Heart right ventricle (tissue), 16 donors: ENCODE data around the gene FRY. TPM values are rescaled to one million over a fixed set of nuclear protein-coding genes. Genes with fewer than 3 reads are reported as not detected.
A peak's percentile ranks its signal among the peaks of the same experiment; 100 is the strongest.

Experiments used
- ATAC-seq, 8 donors: fragments of 200-7000 bp; cut with Tn5 transposase; one replicate each; pipeline ENCODE4 v1.9.1; 2020; ENCODE audit warnings: mild to moderate bottlenecking in 8 of 8, moderate library complexity in 8 of 8, moderate number of reproducible peaks in 1 of 8
- DNase-seq, 2 donors: peaks; one replicate each; pipeline ENCODE4 v3.0.0-alpha.2; 2020
- H3K27ac ChIP-seq, 10 donors: fragments of 200-600 bp; sonication (generic) in 2 of 10; one replicate each; pipeline versions ENCODE4 v1.5.0 to v1.8.0; 2020 to 2022; ENCODE audit warnings: mild to moderate bottlenecking in 3 of 10
- H3K27me3 ChIP-seq, 7 donors: fragments of 200-600 bp; one replicate each; pipeline ENCODE4 v1.8.0; 2021 to 2022; ENCODE audit warnings: mild to moderate bottlenecking in 2 of 7
- H3K36me3 ChIP-seq, 9 donors: fragments of 200-600 bp; sonication (generic) in 1 of 9; one replicate each; pipeline versions ENCODE4 v1.5.0 to v1.8.0; 2020 to 2022; ENCODE audit warnings: mild to moderate bottlenecking in 2 of 9
- H3K4me1 ChIP-seq, 9 donors: fragments of 200-600 bp; sonication (generic) in 1 of 9; one replicate each; pipeline versions ENCODE4 v1.5.0 to v1.8.0; 2020 to 2022; ENCODE audit warnings: mild to moderate bottlenecking in 4 of 9
- H3K4me3 ChIP-seq, 10 donors: fragments of 200-600 bp; sonication (generic) in 2 of 10; one replicate each; pipeline versions ENCODE4 v1.5.0 to v1.8.0; 2020 to 2022; ENCODE audit warnings: mild to moderate bottlenecking in 7 of 10, moderate library complexity in 2 of 10
- H3K9me3 ChIP-seq, 11 donors: fragments of 200-600 bp in 10 of 11; sonication (generic) in 2 of 11; one replicate each; pipeline versions ENCODE4 v1.5.0 to v1.8.0; 2013 to 2022; ENCODE audit warnings: mild to moderate bottlenecking in 2 of 11, control low read depth in 1 of 11, moderate library complexity in 1 of 11
- CTCF ChIP-seq, 9 donors: fragments of 200-600 bp; sonication (generic) in 2 of 9; IDR thresholded peaks; one replicate each; pipeline versions ENCODE4 v1.5.0 to v1.8.0; 2021 to 2022; ENCODE audit warnings: antibody characterized with exemption in 9 of 9, mild to moderate bottlenecking in 5 of 9, moderate library complexity in 1 of 9
- WGBS, 2 donors: extraction: QIAGEN DNeasy Blood & Tissue Kit; methylation state at CpG; one replicate each; pipeline ENCODE4 v1.1.7; 2013; ENCODE audit warnings: inconsistent platforms in 1 of 2; 5-methylcytosine and 5-hydroxymethylcytosine counted together
- intact Hi-C, 10 donors: fragments of 100-400 bp; cut with DNase I; formaldehyde crosslinking; loops; one replicate each; pipeline versions ENCODE4 v1.11.1 to v1.14.2; 2022
- polyA plus RNA-seq, 2 donors: library from polyadenylated mRNA; stranded (reverse); fragments of 200-250 nt; gene quantifications; one replicate each; pipeline ENCODE4 v1.2.3, GENCODE V29; 2013
- total RNA-seq, 10 donors: library from RNA; stranded (reverse); fragmentation: NEBNext Ultra II Directional in 3 of 10; extraction: Animal tissue kit (Norgen Biotek cat#: 25700) in 3 of 10; gene quantifications; one replicate each; pipeline versions ENCODE4 v1.2.1 to v1.2.4, GENCODE V29; 2021 to 2023
- donor health status: Arrhythmogenic right ventricular cardiomyopathy.
- donor health status: ischemic (EF 13 %, LVEDD 7.1; RV severe dilation, severe dysfunction).
- donor health status: healthy with polysubstance abuse.
- donor health status: DM: no; HTN: yes; CAD: no.
- donor health status: DM: no; HTN: no; CAD: no.
- donor health status: ischemic (EF 25% LVEDD 6.9; RV normal size, moderate dysfunction).
- donor health status: ischemic (EF 25% LVEDD 5.7; RV mildly dilated, moderate dysfunction).
- donor health status: healthy.
- donor health status: DM: yes; HTN: yes; CAD: no.
- donor health status: Ischemic cardiomyopathy.
- donor health status: ischemic (EF 35%, LVEDD 5.7; RV mildly dilated, moderate dysfunction).
- donor health status: nonischemic (EF 11% LVEDD 7.7; RV severe dilation, severe dysfunction).
- donor health status: DM: yes; HTN: yes; CAD: no.
- donor health status: PGD.
- donor health status: ischemic (EF 29% LVEDD 5.4; RV normal size, mild dysfunction).
- donor health status: nonischemic (EF 23%, LVEDD 6.1; RV moderate dilation, normal function).

Gene FRY
- total and polyA plus RNA-seq, 12 donors: 24.9 to 268 (median 207) TPM

DNA sequence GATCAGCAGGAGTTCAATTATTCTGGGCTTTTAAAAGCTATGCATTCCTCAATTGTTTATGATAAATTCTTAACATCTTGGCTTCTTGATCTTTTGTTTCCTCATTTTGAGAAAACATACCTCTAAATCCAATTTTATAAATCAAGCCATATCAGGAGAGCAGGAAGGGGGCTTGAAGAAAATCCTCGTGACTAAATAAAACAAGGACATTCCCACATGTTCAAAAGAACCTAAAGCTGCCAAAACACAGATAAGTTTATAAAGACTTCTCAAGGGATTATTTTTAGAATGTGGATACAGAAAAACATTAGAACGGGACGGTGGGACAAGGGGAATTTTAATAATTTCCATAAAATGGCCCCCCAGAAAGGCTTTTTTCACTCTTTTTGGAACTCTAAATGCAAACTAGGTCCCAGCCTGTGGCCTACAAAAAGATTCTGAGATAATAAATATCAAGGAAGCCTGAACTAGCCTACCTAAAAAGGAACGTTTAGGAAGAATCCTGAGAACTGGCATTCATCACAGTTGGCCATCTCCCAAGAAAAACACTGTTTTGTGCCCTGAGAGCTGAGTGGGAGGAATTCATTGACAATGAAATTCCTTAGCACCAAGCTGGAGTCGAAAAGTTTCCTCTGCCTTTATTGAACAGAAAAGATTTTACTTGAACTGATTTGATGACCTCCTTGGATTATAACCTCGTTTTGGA lies 253.5 kb downstream of the FRY start:
- Histone ChIP-seq H3K4me3 (no peak overlapping the region), H3K4me1 (peaks cover 5 to 45% (median 24%) of the 10 kb centered on the region in 9 donors), H3K36me3 (peaks cover 0 to 72% (median 20%) of the 10 kb centered on the region in 9 donors), H3K9me3 (no peaks in the 10 kb centered on the region), H3K27me3 (no peaks in the 10 kb centered on the region), H3K27ac (peak overlapping the region in 9 of 10 donors; percentile 52 to 84 (median 71))
- ATAC-seq: peak in 7 of 8 donors; percentile 56 to 81 (median 79)
- 9 to 10% methylated on average over 6 of the region's 6 CpGs for WGBS, 2 donors
- DNase-seq: peak in 1 of 2 donors; percentile 79
- intact Hi-C loops: loop anchor here in 3 of 10 donors (5.0 kb wide), 2 partner anchors 33 to 38 kb away; no protein-coding TSS in a partner anchor
- no peak for TF ChIP-seq CTCF (IDR thresholded peaks at IDR 0.05)

GRCh38 chr13:32285633-32285965 lies 254.0 kb downstream of the FRY start:
- no peak for DNase-seq
- WGBS, 2 donors: 34 to 44% methylated on average over 4 of the region's 4 CpGs
- H3K27me3 ChIP-seq: no peaks in the 10 kb centered on the region
- intact Hi-C loops: loop anchor here in 3 of 10 donors (5.0 kb wide), 2 partner anchors 33 to 38 kb away; no protein-coding TSS in a partner anchor
- H3K27ac ChIP-seq: peak overlapping the region in 9 of 10 donors; percentile 40 to 84 (median 71)
- H3K4me1 ChIP-seq: peaks cover 5 to 45% (median 24%) of the 10 kb centered on the region in 9 donors
- ATAC-seq: no peak
- H3K36me3 ChIP-seq: peaks cover 0 to 72% (median 21%) of the 10 kb centered on the region in 9 donors
- H3K4me3 ChIP-seq: no peak overlapping the region
- no peak for TF ChIP-seq CTCF (IDR thresholded peaks at IDR 0.05)
- H3K9me3 ChIP-seq: no peaks in the 10 kb centered on the region

DNA sequence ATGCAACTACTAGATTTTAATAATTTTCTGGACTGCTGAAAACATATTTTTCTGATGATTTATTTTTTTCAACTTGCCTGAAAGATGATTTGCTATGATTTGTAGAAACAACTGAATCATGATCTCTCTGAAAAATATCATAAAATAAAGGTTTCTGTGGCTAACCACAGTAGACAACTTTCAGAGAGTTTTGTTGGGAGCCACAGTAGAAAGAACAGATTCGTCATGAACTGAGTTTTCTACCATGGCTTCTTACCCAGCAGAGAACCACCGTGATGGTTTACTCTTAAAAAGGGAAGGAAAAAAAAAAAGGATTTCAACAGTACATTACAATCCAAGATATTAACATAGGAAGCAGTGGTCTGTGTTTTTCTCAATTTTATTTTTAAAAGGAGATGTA lies 265.6 kb downstream of the FRY start:
- Histone ChIP-seq H3K27ac (no peak overlapping the region), H3K4me1 (peaks cover 0 to 9% (median 0%) of the 10 kb centered on the region in 9 donors), H3K9me3 (no peaks in the 10 kb centered on the region), H3K27me3 (no peaks in the 10 kb centered on the region), H3K4me3 (no peak overlapping the region), H3K36me3 (peaks cover 0 to 57% (median 23%) of the 10 kb centered on the region in 9 donors)
- ATAC-seq (no peak), DNase-seq (no peak)
- WGBS, 2 donors: 81 to 88% methylated on average over 2 of the region's 2 CpGs
- no peak for TF ChIP-seq CTCF (IDR thresholded peaks at IDR 0.05)
- intact Hi-C loops: loop anchor here in 1 of 10 donors (10.0 kb wide), 1 partner anchor 52 kb away; no protein-coding TSS in a partner anchor

GRCh38 chr13:32298695-32299094 lies 267.1 kb downstream of the FRY start:
- peaks cover 0 to under 1% (median 0%) of the 10 kb centered on the region in 9 donors for H3K4me1 ChIP-seq
- no peaks in the 10 kb centered on the region for H3K27me3 ChIP-seq
- H3K9me3 ChIP-seq: no peaks in the 10 kb centered on the region
- intact Hi-C loops: loop anchor here in 1 of 10 donors (10.0 kb wide), 1 partner anchor 54 kb away; no protein-coding TSS in a partner anchor
- peaks cover 0 to 46% (median 23%) of the 10 kb centered on the region in 9 donors for H3K36me3 ChIP-seq
- WGBS, 2 donors: 94 to 97% methylated on average over 6 of the region's 6 CpGs
- no peak overlapping the region for H3K27ac ChIP-seq
- ATAC-seq (no peak), DNase-seq (no peak)
- no peak for TF ChIP-seq CTCF (IDR thresholded peaks at IDR 0.05)
- H3K4me3 ChIP-seq: no peak overlapping the region
